GM12878 (cell line): ENCODE data around the gene CACNA2D4. TPM values are rescaled to one million over a fixed set of nuclear protein-coding genes. Genes with fewer than 3 reads are reported as not detected.

Experiments used
- ATAC-seq: fragments of 200-7000 bp; cut with Tn5 transposase; 3 replicates; pipeline ENCODE4 v1.9.1; 2020; ENCODE audit warnings: mild to moderate bottlenecking, moderate library complexity
- BruUV-seq: library from RNA; stranded (reverse); fragments of 400-500 nt; replicated peaks from 2 replicates; lab custom pipeline; 2021; lab: Mats Ljungman, UMichigan
- CTCF ChIA-PET: fragments of 300-600 bp; sonication (Branson Sonifier 250); formaldehyde crosslinking; extraction: SDS; loops from one replicate; lab custom pipeline; 2021; ENCODE audit warnings: inconsistent platforms; lab: Yijun Ruan, JAX
- POLR2A ChIA-PET: fragments of 350-600 bp; formaldehyde crosslinking; extraction: SDS; loops from one replicate; lab custom pipeline; 2021; ENCODE audit warnings: inconsistent platforms; lab: Charles Lee
- RAD21 ChIA-PET: fragments of 300-600 bp; sonication (Branson Sonifier 250); formaldehyde crosslinking; loops from one replicate; lab custom pipeline; 2023; ENCODE audit warnings: antibody characterized with exemption; ENCODE audit not compliant: unreplicated experiment; lab: Charles Lee
- SMC1A ChIA-PET: fragments of 300-600 bp; sonication (Branson Sonifier 250); formaldehyde crosslinking; loops from one replicate; lab custom pipeline; 2023; ENCODE audit not compliant: unreplicated experiment, uncharacterized antibody; lab: Charles Lee
- DNase-seq: peaks from one replicate; pipeline ENCODE4 v3.0.0-alpha.2; 2011; ENCODE audit warnings: low read depth, low spot score
- FAIRE-seq: peaks from 3 replicates; lab custom pipeline; 2011; peaks lifted over from hg19 to GRCh38; lab: Jason Lieb, UNC
- H2AFZ ChIP-seq: 2 replicates; pipeline ENCODE4 v1.6.0; 2011; ENCODE audit warnings: low read depth, low read length, control low read depth; ENCODE audit not compliant: control insufficient read depth
- H3K27ac ChIP-seq: 2 replicates; pipeline ENCODE4 v1.5.1; 2011; ENCODE audit warnings: control low read depth; ENCODE audit not compliant: control insufficient read depth, insufficient read depth
- H3K27me3 ChIP-seq, 2 experiments: replicated peaks in 1 of 2; 2 replicates each; pipeline versions ENCODE4 v1.6.0 to v1.6.1; 2011; ENCODE audit warnings: low read length in 1 of 2; ENCODE audit not compliant: control insufficient read depth in 2 of 2, insufficient read depth in 2 of 2
- H3K36me3 ChIP-seq, 2 experiments: 2 replicates each; pipeline ENCODE4 v1.5.1; 2011; ENCODE audit warnings: low read length in 1 of 2; ENCODE audit not compliant: control insufficient read depth in 2 of 2, insufficient read depth in 2 of 2
- H3K4me1 ChIP-seq: 2 replicates; pipeline ENCODE4 v1.6.1; 2011; ENCODE audit warnings: mild to moderate bottlenecking, low read length, moderate library complexity, mixed read lengths; ENCODE audit not compliant: control insufficient read depth, insufficient read depth
- H3K4me2 ChIP-seq: 2 replicates; pipeline ENCODE4 v1.6.0; 2011; ENCODE audit warnings: control low read depth; ENCODE audit not compliant: control insufficient read depth, insufficient read depth
- H3K4me3 ChIP-seq: fragments of 200-600 bp; sonication (generic); 2 replicates; pipeline ENCODE4 v1.5.1; 2016
- H3K79me2 ChIP-seq: 2 replicates; pipeline ENCODE4 v1.6.0; 2011; ENCODE audit warnings: low read length; ENCODE audit not compliant: control insufficient read depth, insufficient read depth
- H3K9ac ChIP-seq: 2 replicates; pipeline ENCODE4 v1.8.0; 2011; ENCODE audit warnings: low read length, control low read depth, mixed read lengths; ENCODE audit not compliant: control insufficient read depth, insufficient read depth
- H3K9me3 ChIP-seq: replicated peaks from 3 replicates; pipeline ENCODE4 v1.5.1; 2011; ENCODE audit warnings: mild to moderate bottlenecking, low read length; ENCODE audit not compliant: control insufficient read depth, insufficient read depth
- H4K20me1 ChIP-seq: 2 replicates; pipeline ENCODE4 v1.6.0; 2011; ENCODE audit not compliant: control insufficient read depth, insufficient read depth
- EZH2 ChIP-seq: IDR thresholded peaks from 2 replicates; pipeline ENCODE4 v1.6.1; 2012; ENCODE audit warnings: low read depth, mild to moderate bottlenecking, control low read depth, inconsistent platforms, low read length, borderline replicate concordance; ENCODE audit not compliant: control insufficient read depth
- HDAC2 ChIP-seq: fragments of 200-600 bp; sonication (generic); IDR thresholded peaks from 2 replicates; pipeline ENCODE4 v1.6.1; 2017
- RAD21 ChIP-seq: IDR thresholded peaks from 2 replicates; pipeline ENCODE4 v1.6.1; 2011; ENCODE audit warnings: mild to moderate bottlenecking, low read depth, low read length, moderate library complexity; ENCODE audit not compliant: insufficient read depth
- RUNX3 ChIP-seq: IDR thresholded peaks from 2 replicates; pipeline ENCODE4 v1.6.1; 2012; ENCODE audit warnings: low read length, inconsistent platforms
- TCF3 ChIP-seq: IDR thresholded peaks from 2 replicates; pipeline ENCODE4 v1.6.1; 2012; ENCODE audit warnings: low read depth, mild to moderate bottlenecking, low read length, borderline replicate concordance; ENCODE audit not compliant: insufficient read depth
- ZNF622 ChIP-seq: fragments of 450-650 bp; IDR thresholded peaks from 2 replicates; pipeline ENCODE4 v1.6.1; 2017; ENCODE audit warnings: mild to moderate bottlenecking, inconsistent platforms
- WGBS: methylation state at CpG from one replicate; pipeline ENCODE4 v1.1.6; 2016; ENCODE audit warnings: low lambda C conversion rate; ENCODE audit not compliant: insufficient replicate concordance, insufficient coverage; ENCODE audit errors: missing lambda C conversion rate; 5-methylcytosine and 5-hydroxymethylcytosine counted together
- in situ Hi-C: fragments of 300-500 bp; cut with MboI; formaldehyde crosslinking; loops from 9 replicates; pipeline ENCODE4 v1.14.3; 2018; ENCODE audit warnings: mixed read lengths
- intact Hi-C: fragments of 100-400 bp; cut with micrococcal nuclease; formaldehyde crosslinking; loops from one replicate; pipeline ENCODE4 v1.14.2; 2022; ENCODE audit not compliant: unreplicated experiment
- polyA plus RNA-seq, 11 experiments: library from polyadenylated mRNA; depleted of rRNA in 4 of 11; unstranded in 6 of 11; stranded (reverse) in 5 of 11; fragments of >200 nt; fragmentation: Nextera tagmentation in 4 of 11; fragmentation: Illumina TruSeq in 1 of 11; extraction: Ambion mirVana in 4 of 11; extraction: Trizol in 1 of 11; gene quantifications; 1 replicate in 1 of 11; 2 replicates in 10 of 11; pipeline versions ENCODE4 v1.2.1 to v1.2.3, GENCODE V29; 2011 to 2016; ENCODE audit warnings: inconsistent platforms in 2 of 11, missing spikeins in 2 of 11, low read depth in 1 of 11
- total RNA-seq, 4 experiments: library from RNA; depleted of rRNA in 3 of 4; stranded (reverse); fragments of >200 nt in 3 of 4; fragmentation: Illumina TruSeq in 1 of 4; extraction: Trizol in 1 of 4; gene quantifications; 2 replicates each; pipeline versions ENCODE4 v1.2.1 to v1.2.3, GENCODE V29; 2013 to 2021
- TF ChIP-seq, protein P1 (sequence below): IDR thresholded peaks from 2 replicates; pipeline ENCODE4 v1.6.1; 2011; ENCODE audit warnings: mild to moderate bottlenecking, low read depth, low read length, moderate library complexity; ENCODE audit not compliant: insufficient replicate concordance

Gene CACNA2D4
- total and polyA plus RNA-seq, 10 of the 15 experiments (the other 5 are each of a cell fraction or from before 2014, with no cell fraction given): 0.03 to 1.0 (median 0.65) TPM

DNA sequence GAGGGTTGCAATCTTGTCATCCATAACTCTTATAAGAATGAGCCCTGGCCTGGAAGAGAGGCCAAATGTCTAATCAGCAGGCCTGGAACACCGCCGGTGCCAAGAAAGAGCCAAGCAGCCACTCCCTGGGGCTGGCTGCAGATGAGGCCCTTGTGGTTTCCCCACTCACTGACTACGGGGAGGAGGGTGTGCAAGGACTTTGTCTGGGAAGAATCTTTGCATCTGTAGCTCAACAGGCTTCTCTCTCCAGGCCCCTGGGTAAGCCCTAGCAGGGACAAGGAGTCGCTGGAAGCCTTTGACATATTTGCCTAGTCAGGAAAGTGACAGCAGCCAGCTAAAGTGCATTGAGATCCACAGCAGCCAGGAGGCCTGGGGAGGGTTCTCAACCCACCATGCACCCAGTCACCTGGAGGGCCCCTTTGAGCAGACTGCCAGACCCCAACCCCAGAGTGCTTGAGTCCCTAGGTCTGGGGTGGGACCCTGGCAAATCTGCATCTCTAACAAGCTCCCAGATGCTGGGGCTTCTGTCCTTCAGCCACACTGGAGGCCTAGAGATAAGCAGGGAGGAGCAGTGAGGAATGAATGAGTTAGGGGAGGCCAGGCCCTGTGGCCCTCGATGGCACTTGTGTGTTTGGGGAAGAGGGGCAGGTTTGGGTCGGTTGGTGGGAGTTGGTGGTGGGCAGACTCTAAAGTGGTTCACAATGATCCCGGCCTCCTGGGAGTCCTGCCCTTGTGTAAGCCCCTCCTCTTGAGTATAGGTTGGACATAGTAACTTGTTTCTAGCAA, 112.0 kb downstream of the CACNA2D4 start:
- no peak overlapping the region for H2AFZ ChIP-seq
- no peak overlapping the region for H3K4me2 ChIP-seq
- H3K27ac ChIP-seq: no peak overlapping the region
- ChIA-PET SMC1A (no interaction called here), POLR2A (interaction anchor here (0.5 kb wide), 1 partner anchor 125 kb away, joined by 4 read pairs; no protein-coding TSS in a partner anchor), RAD21 (no interaction called here), CTCF (interaction anchor here (1.0 kb wide), 1 partner anchor 133 kb away, joined by 4 read pairs; no protein-coding TSS in a partner anchor)
- in situ Hi-C loops: no loop called here
- H3K9me3 ChIP-seq: no peaks in the 10 kb centered on the region
- DNase-seq (no peak), ATAC-seq (no peak), FAIRE-seq (no peak)
- H3K4me1 ChIP-seq: peaks cover 3% of the 10 kb centered on the region; the same call in 1 of the 2 replicates
- H3K9ac ChIP-seq: no peak overlapping the region
- no peaks in the 10 kb centered on the region for H3K79me2 ChIP-seq
- no peak for TF ChIP-seq RUNX3
- TF ChIP-seq, protein P1, sequence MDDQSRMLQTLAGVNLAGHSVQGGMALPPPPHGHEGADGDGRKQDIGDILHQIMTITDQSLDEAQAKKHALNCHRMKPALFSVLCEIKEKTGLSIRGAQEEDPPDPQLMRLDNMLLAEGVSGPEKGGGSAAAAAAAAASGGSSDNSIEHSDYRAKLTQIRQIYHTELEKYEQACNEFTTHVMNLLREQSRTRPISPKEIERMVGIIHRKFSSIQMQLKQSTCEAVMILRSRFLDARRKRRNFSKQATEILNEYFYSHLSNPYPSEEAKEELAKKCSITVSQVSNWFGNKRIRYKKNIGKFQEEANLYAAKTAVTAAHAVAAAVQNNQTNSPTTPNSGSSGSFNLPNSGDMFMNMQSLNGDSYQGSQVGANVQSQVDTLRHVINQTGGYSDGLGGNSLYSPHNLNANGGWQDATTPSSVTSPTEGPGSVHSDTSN: no peak
- no peak for TF ChIP-seq RAD21
- no peak for TF ChIP-seq TCF3
- no peak for TF ChIP-seq EZH2
- TF ChIP-seq HDAC2: no peak
- TF ChIP-seq ZNF622: no peak
- BruUV-seq: no TSS peak
- 54% methylated on average over 7 of the region's 7 CpGs for WGBS
- no peak overlapping the region for H3K4me3 ChIP-seq
- H3K27me3 ChIP-seq: no peaks in the 10 kb centered on the region
- H3K36me3 ChIP-seq: no peaks in the 10 kb centered on the region
- no peaks in the 10 kb centered on the region for H4K20me1 ChIP-seq
- intact Hi-C loops: no loop called here
